Measurements from ENCODE around the gene FBXW9.

DNA sequence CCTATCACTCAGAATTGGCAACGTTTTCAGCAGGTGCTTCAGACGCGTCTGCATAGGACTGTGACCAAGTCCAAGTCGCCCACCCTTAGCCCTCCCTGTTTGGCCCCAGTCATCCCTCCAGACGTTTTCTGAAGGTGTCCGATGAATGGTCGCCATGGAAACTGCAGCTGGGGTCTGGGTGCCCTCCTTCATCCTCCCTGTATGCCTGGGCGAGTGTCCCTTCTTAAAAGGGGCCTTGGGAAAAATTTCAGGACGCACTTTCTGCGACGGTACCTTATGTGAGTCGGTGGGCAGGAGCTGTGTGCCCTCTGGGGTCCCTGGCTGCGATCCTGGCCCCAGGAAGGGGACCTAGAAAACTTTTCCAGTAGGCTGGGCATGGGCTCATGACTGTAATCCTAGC is 55.0 kb downstream of the FBXW9 start:
- TF ChIP-seq, protein P1, sequence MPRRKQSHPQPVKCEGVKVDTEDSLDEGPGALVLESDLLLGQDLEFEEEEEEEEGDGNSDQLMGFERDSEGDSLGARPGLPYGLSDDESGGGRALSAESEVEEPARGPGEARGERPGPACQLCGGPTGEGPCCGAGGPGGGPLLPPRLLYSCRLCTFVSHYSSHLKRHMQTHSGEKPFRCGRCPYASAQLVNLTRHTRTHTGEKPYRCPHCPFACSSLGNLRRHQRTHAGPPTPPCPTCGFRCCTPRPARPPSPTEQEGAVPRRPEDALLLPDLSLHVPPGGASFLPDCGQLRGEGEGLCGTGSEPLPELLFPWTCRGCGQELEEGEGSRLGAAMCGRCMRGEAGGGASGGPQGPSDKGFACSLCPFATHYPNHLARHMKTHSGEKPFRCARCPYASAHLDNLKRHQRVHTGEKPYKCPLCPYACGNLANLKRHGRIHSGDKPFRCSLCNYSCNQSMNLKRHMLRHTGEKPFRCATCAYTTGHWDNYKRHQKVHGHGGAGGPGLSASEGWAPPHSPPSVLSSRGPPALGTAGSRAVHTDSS (tag by site-specific recombination; IDR thresholded peaks at IDR 0.05): no peak
- TF ChIP-seq ZFP41 (tag by site-specific recombination; IDR thresholded peaks at IDR 0.05; ENCODE audit: borderline replicate concordance) (no peak), ZNF768 (tag by site-specific recombination; IDR thresholded peaks at IDR 0.05) (no peak), ZNF24 (tag by site-specific recombination; IDR thresholded peaks at IDR 0.05) (no peak), ZNF274 (IDR thresholded peaks at IDR 0.05; ENCODE audit: low read length) (no peak), ZNF274 (tag by site-specific recombination; IDR thresholded peaks at IDR 0.05; ENCODE audit: borderline replicate concordance) (no peak), SP3 (tag by site-specific recombination; IDR thresholded peaks at IDR 0.05) (no peak), TCF7L2 (IDR thresholded peaks at IDR 0.05; ENCODE audit: borderline replicate concordance, low read depth, low read length) (no peak)
- TF ChIP-seq, protein P2, sequence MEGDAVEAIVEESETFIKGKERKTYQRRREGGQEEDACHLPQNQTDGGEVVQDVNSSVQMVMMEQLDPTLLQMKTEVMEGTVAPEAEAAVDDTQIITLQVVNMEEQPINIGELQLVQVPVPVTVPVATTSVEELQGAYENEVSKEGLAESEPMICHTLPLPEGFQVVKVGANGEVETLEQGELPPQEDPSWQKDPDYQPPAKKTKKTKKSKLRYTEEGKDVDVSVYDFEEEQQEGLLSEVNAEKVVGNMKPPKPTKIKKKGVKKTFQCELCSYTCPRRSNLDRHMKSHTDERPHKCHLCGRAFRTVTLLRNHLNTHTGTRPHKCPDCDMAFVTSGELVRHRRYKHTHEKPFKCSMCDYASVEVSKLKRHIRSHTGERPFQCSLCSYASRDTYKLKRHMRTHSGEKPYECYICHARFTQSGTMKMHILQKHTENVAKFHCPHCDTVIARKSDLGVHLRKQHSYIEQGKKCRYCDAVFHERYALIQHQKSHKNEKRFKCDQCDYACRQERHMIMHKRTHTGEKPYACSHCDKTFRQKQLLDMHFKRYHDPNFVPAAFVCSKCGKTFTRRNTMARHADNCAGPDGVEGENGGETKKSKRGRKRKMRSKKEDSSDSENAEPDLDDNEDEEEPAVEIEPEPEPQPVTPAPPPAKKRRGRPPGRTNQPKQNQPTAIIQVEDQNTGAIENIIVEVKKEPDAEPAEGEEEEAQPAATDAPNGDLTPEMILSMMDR (tag by site-specific recombination; IDR thresholded peaks at IDR 0.05): no peak
